Kidney tubule cell (primary cell): ENCODE results near the gene MEMO1.

ENCODE experiments used
- DNase-seq: peaks from one replicate; pipeline ENCODE4 v3.0.0-alpha.2; 2018; ENCODE audit warnings: low spot score

The MEMO1 gene

DNA sequence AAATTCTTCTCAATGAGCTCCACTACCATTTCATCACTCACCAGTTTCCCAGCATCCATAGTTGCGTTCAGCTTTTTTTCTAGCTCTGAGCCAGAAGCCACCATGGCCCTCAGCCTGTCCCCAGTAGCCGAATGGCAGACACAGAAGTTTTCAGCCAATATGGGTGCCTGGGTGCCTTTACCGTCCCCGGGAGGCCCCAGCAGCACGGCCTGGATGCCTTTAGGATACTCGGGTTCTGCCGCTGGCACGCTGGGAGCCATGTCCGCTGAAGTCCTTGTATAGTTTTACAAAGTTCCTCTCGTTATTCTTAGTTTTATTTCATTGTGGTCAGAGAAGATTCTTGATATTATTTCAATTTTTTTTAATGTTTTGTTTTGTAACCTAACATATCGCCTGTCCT lies 187.2 kb downstream of the MEMO1 start:
- no peak for DNase-seq

DNA sequence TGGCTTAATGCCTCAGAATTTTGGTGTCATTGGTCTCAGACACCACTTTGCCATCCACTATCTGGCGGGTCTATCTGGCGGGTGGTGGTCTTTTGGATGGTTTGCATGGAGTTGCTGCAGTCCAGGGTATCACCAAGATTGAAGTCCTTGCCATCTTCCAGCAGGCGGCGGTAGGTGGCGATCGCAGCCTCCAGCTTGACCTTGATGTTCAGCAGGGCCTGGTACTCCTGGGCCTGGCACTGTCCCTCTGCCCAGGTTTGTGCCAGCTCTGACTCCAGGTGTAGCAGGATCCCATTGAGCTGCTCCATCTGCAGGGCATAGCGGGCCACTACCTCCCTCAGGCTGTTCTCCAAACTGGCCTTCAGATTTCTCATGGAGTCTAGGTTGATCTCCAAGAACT lies 188.2 kb downstream of the MEMO1 start:
- DNase-seq = no peak
